Stimulated activated CD8-positive, alpha-beta memory T cell treated with anti-CD3 and anti-CD28 coated beads, Interleukin-7, amount 100 ng/mL, for 48 hours (primary cell): ENCODE data around the gene PLXND1.
"Not testable (repeated sequence)": the region's sequence is repeated elsewhere in the genome, so short reads cannot be mapped to it uniquely, and the experiment has no call there.

Experiments
- DNase-seq, 2 donors: peaks; one replicate each; pipeline ENCODE4 v3.0.0-alpha.2; 2020; ENCODE audit warnings: low read depth in 1 of 2; ENCODE audit errors: extremely low read depth in 1 of 2

The PLXND1 gene

GRCh38 chr3:129532261-129532660 lies 74.2 kb downstream of the PLXND1 start:
- DNase-seq: no peak

GRCh38 chr3:129531699-129532098 lies 74.8 kb downstream of the PLXND1 start:
- DNase-seq: no peak

DNA sequence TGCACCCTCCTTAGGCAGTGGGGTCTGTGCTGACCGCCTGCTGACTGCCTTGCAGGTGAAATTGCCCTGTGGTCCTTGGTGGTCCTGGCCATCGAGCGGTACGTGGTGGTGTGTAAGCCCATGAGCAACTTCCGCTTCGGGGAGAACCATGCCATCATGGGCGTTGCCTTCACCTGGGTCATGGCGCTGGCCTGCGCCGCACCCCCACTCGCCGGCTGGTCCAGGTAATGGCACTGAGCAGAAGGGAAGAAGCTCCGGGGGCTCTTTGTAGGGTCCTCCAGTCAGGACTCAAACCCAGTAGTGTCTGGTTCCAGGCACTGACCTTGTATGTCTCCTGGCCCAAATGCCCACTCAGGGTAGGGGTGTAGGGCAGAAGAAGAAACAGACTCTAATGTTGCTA lies 75.7 kb downstream of the PLXND1 start:
- DNase-seq: no peak

DNA sequence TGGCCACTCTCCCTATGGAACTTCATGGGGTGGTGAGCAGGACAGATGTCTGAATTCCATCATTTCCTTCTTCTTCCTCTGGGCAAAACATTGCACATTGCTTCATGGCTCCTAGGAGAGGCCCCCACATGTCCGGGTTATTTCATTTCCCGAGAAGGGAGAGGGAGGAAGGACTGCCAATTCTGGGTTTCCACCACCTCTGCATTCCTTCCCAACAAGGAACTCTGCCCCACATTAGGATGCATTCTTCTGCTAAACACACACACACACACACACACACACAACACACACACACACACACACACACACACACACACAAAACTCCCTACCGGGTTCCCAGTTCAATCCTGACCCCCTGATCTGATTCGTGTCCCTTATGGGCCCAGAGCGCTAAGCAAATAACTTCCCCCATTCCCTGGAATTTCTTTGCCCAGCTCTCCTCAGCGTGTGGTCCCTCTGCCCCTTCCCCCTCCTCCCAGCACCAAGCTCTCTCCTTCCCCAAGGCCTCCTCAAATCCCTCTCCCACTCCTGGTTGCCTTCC lies 76.2 kb downstream of the PLXND1 start:
- DNase-seq: no peak

- DNase-seq: no peak
Measured at GRCh38 chr3:129529436-129530210, 76.9 kb downstream of the PLXND1 start.

- no peak for DNase-seq
Measured at GRCh38 chr3:129528589-129529100, 77.8 kb downstream of the PLXND1 start, which contains the start of gene RHO. TSS of gene RHO (plus strand) at chr3:129528639. CDS start at chr3:129528734, 95 bp downstream.

DNA sequence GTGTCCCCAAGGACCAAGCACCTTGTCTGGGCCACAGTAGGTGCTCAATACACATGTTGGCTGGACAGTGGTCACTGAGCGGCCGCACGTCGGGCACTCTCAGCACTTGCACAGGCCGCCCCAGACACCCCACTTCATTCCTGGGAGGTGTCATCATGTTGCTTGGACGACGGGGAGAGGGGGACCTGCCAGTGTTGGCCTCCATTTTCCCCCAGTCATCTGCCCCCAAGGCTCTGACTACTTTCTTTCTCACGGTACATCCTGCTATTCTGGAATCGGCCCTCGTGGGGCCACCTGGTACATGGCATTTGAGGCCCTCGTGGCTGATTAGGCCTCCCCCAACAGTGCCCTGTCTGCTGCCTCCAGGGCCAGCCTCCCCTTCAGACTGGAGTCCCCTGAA lies 79.2 kb downstream of the PLXND1 start:
- DNase-seq: no peak

DNA sequence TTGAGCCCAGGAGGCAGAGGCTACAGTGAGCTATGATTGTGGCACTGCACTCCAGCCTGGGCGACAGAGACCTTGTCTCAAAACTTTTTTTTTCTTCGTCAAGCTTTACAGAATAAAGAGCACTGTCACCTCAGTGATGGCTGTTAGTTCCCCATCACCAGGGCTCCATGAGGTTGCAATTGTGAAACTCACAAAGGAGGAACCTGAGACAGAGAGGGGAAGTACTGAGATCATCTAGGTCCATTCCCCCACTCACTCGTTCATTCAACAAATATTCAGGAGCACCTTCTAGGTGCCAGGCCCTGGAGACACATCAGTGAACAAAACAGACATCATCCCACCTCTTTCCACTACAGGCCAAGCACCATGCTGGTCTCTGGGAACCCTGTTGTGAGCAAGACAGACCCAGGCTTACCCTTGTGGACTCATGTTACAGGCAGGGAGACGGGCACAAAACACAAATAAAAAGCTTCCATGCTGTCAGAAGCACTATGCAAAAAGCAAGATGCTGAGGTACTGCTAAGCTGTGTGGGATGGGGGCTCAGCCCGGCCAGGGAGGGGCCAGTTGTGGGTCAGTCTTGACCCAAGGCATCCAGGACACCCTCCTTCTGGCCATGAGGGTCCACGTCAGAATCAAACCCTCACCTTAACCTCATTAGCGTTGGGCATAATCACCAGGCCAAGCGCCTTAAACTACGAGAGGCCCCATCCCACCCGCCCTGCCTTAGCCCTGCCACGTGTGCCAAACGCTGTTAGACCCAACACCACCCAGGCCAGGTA lies 80.2 kb downstream of the PLXND1 start:
- no peak for DNase-seq

DNA sequence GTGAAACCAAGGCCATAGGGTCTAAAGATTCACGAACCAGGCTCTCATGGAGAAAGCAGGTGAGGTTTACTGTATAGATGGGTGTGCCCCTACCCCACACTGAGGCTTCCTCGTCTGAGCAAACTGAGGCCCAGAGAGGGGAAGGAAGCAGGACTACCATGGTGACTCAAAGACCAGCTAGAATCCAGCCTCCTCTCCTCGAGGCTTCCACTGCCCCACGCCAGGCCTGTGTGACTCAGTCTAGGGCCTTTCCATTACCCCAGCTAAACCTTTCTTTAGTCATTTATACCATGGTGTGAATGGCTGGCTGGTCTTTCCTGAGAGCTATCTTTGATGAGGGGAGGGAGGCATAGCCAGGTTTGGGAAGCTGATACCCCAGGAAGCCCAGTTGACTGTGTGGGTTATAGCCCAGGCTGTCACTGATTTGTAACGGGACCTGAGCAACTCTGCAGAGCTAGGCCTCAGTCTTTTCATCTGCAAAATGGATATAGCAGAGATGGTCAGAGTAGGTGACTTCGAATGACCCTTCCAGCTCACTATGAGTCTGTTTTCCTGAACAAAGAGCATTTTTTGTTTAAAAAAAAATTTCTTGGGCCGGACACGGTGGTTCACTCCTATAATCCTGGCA lies 81.0 kb downstream of the PLXND1 start:
- DNase-seq: peak in 1 of 2 donors; percentile 10

- no peak for DNase-seq
Measured at GRCh38 chr3:129524081-129524480, 82.4 kb downstream of the PLXND1 start.

- no peak for DNase-seq
Measured at GRCh38 chr3:129522953-129523352, 83.5 kb downstream of the PLXND1 start.

- DNase-seq: no peak
Measured at GRCh38 chr3:129521611-129522010, 84.9 kb downstream of the PLXND1 start.

DNA sequence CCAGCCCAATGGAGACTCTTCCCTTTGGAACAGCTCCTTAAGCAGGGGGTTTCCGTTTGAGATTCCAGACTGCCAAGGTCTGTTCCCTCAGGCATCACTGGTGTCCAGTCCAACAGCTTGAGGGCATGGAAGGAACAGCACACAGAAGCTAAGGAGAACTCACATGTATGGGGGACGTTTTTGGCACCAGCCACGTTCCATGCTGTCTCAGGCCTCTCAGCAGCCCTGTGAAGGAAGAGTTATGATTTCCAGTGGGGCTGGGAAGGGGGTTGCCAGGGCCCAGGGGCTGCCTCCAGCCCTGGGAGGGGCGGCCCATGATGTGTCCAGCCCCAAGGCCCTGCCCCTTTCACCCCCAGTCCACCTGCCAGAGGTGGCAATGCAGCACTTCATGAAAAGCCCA lies 85.5 kb downstream of the PLXND1 start:
- no peak for DNase-seq

- DNase-seq: no peak
Measured at GRCh38 chr3:129519896-129520715, 86.4 kb downstream of the PLXND1 start.

GRCh38 chr3:129519449-129519848 lies 87.0 kb downstream of the PLXND1 start:
- DNase-seq: no peak

DNA sequence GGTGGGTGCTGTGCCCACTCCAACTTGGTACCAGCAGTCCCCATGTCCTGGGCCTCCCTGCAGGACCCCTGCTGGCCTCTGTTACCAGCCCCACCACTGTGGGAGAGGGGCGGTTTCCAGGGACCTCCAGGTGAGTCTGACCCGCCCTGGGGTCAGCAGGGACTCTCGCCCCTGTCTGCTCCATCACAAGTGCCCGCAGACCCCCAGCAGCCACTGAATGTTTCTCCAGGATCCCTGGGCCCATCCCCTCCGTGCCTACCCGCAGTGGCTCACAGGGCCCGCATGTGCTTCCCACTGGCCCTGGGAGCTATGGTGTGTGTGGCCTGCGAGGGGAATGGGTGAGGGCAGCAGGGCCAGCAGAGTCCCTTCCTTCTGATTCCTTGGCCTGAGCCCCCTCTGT lies 87.9 kb downstream of the PLXND1 start:
- no peak for DNase-seq

DNA sequence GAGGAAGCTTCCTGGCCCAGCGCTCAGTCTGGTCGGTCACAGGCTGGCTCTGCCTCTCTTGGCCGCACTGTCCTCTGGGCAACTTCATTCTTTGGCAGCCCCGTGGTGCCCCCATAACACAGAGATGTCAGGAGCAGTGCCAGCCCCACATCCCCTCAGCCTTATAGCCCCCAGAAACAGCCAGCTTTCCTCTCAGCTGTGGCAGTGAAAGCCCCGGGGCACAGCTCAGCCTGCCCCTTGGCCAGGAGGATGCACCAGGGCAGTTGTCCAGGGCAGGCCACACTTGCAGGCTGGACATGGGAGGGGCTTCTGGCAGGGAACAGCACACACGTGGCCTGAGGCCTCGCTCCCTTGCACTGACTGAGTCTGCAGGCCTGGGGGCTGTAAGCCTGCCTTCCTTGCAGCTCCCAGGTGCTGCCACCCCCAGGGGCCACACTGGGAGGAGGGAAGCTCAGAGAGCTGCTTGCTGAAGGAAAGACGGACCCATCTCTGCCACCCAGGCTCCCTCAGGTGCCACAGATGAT lies 88.4 kb downstream of the PLXND1 start:
- DNase-seq: no peak

- no peak for DNase-seq
Measured at GRCh38 chr3:129517516-129517915, 89.0 kb downstream of the PLXND1 start.

- not testable (repeated sequence) for DNase-seq
Measured at GRCh38 chr3:129515821-129516432, 90.5 kb downstream of the PLXND1 start.
